Right hindlimb (tissue), 1 donor: Measurements from ENCODE around the gene CREB1.
A peak's percentile ranks its signal among the peaks of the same experiment; 100 is the strongest.
"Not testable (repeated sequence)": the region's sequence is repeated elsewhere in the genome, so short reads cannot be mapped to it uniquely, and the experiment has no call there.

Experiments
- DNase-seq: peaks from one replicate; pipeline ENCODE4 v3.0.0-alpha.2; 2018

The CREB1 gene

GRCh38 chr2:207621501-207622039 is 91.8 kb downstream of the CREB1 start:
- DNase-seq: no peak

- DNase-seq: peak; percentile 81
Observed at GRCh38 chr2:207624185-207625013, 94.6 kb downstream of the CREB1 start.

- peak; percentile 91 for DNase-seq
Observed at GRCh38 chr2:207625014-207625907, 95.5 kb downstream of the CREB1 start, which contains the start of gene METTL21A. METTL21A (minus strand) TSS chr2:207625394; CDS start chr2:207624375, 1,019 bp downstream.

- no peak for DNase-seq
Observed at GRCh38 chr2:207629553-207629952, 99.8 kb downstream of the CREB1 start.

GRCh38 chr2:207630491-207630890 is 100.7 kb downstream of the CREB1 start:
- DNase-seq: no peak

- no peak for DNase-seq
Observed at GRCh38 chr2:207632575-207633493, 103.1 kb downstream of the CREB1 start.

GRCh38 chr2:207633686-207634085 is 103.9 kb downstream of the CREB1 start:
- no peak for DNase-seq

GRCh38 chr2:207635468-207636200 is 105.9 kb downstream of the CREB1 start:
- DNase-seq: no peak

GRCh38 chr2:207639288-207639687 is 109.5 kb downstream of the CREB1 start:
- DNase-seq: not testable (repeated sequence)

GRCh38 chr2:207640160-207640559 is 110.4 kb downstream of the CREB1 start:
- DNase-seq: no peak

- no peak for DNase-seq
Observed at GRCh38 chr2:207640661-207641060, 110.9 kb downstream of the CREB1 start.

- DNase-seq: no peak
Observed at GRCh38 chr2:207643892-207644291, 114.1 kb downstream of the CREB1 start.

GRCh38 chr2:207646582-207646981 is 116.8 kb downstream of the CREB1 start:
- DNase-seq: not testable (repeated sequence)
